Testis (tissue), 2 donors: ENCODE results near the gene DYRK4.

ENCODE experiments used
- CTCF ChIP-seq, 3 experiments: fragments of 450-650 bp in 2 of 3; fragments of 200-600 bp in 1 of 3; sonication (generic) in 1 of 3; IDR thresholded peaks; one replicate each; pipeline ENCODE4 v1.5.1; 2016 to 2019; ENCODE audit warnings: antibody characterized with exemption in 3 of 3, mild to moderate bottlenecking in 2 of 3, moderate library complexity in 1 of 3
- POLR2A ChIP-seq: fragments of 450-650 bp; IDR thresholded peaks from one replicate; pipeline ENCODE4 v1.6.1; 2017; ENCODE audit warnings: antibody characterized with exemption, mild to moderate bottlenecking, moderate library complexity

GRCh38 chr12:4645023-4645422, 83.0 kb downstream of the DYRK4 start:
- TF ChIP-seq CTCF (IDR thresholded peaks at IDR 0.05) (no peak), POLR2A (no peak)
